Measurements from ENCODE around the gene RNF31. TPM values are rescaled to one million over a fixed set of nuclear protein-coding genes. Genes with fewer than 3 reads are reported as not detected.
A peak's percentile ranks its signal among the peaks of the same experiment; 100 is the strongest.

The RNF31 gene
- polyA plus RNA-seq, 3 donors = 36.9 to 49.6 (median 39.3) TPM

DNA sequence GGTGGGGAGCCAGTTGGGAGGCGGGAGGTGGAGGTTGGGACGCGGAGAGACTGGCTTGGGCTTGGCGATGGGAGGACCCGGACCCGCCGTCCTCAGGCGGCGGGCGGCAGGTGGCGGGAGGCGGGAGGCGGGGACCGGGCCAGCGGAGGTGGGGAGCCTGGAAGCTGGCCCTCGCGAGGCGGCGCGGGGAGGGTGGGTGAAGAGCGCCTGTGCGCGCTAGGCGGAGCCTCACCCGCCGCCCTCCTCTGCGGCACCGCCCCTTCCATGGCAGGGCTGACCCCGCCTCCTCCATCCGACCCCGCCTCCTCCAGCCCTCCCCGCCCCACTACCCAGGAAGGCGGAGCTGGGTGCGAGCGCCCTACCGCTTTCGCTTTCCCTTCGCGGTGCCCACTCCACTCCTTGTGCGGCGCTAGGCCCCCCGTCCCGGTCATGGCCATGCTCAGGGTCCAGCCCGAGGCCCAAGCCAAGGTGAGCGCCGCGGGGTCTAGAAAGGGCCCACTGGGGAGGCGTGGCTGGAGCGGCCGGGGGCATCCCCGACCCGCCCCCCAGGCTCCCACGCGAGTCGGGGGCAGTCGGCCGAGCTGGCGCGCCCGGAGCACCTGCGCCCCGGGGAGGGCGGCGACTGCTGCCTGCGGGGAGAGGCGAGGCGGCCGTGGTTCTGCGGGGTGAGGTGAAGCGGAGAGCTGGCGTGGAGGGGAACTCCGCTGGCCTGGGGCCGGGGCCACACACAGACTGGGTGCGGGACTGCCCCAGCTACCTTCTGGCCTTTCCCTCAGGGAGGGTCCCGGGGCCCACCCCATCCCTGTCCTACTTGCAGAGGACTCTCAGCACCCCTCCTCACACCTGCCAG is 11.2 kb upstream of the RNF31 start, which contains the start of gene PSME1:
Gene PSME1, plus strand, starts transcription at position 361 of the 850 bp plus-strand sequence. Its CDS starts 69 bp downstream, at position 430.
- H3K27ac ChIP-seq (ENCODE audit: low read depth, low read length) = no peak within 1 kb of the TSS
- WGBS, 3 donors = 0 to 1% (median 1%) methylated on average over 41 to 75 of the region's 75 CpGs

DNA sequence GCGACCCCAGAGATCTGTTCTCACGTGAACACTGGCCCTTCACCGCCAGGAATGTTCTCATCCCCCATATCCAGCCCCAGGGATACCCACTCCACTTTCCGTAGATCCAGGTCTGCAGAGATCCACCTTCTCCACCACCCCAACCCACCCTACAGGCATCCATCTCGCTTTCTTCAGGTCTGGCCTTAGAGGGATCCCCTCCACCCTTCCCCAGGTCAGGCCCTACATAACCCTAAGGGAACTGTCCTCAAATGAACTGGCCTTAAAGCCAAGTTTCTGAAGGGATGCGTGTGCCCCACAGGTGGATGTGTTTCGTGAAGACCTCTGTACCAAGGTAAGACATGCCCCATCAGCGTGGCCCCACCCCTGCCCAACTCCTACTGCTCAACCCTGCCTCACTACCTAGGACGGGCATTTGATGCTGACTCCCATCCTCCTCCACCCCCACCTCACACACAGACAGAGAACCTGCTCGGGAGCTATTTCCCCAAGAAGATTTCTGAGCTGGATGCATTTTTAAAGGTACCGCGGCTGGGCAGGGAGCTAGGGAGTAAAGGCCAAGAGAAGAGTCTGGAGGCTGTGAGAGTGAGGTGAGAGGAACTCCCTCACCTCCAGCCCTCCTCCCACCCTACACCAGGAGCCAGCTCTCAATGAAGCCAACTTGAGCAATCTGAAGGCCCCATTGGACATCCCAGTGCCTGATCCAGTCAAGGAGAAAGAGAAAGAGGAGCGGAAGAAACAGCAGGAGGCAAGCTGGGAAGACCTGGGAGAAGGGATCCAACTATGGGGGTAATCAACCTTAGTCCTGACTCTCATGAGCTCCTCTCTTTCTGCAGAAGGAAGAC is 10.4 kb upstream of the RNF31 start:
- WGBS, 3 donors = 23 to 36% (median 35%) methylated on average over 13 of the region's 13 CpGs

DNA sequence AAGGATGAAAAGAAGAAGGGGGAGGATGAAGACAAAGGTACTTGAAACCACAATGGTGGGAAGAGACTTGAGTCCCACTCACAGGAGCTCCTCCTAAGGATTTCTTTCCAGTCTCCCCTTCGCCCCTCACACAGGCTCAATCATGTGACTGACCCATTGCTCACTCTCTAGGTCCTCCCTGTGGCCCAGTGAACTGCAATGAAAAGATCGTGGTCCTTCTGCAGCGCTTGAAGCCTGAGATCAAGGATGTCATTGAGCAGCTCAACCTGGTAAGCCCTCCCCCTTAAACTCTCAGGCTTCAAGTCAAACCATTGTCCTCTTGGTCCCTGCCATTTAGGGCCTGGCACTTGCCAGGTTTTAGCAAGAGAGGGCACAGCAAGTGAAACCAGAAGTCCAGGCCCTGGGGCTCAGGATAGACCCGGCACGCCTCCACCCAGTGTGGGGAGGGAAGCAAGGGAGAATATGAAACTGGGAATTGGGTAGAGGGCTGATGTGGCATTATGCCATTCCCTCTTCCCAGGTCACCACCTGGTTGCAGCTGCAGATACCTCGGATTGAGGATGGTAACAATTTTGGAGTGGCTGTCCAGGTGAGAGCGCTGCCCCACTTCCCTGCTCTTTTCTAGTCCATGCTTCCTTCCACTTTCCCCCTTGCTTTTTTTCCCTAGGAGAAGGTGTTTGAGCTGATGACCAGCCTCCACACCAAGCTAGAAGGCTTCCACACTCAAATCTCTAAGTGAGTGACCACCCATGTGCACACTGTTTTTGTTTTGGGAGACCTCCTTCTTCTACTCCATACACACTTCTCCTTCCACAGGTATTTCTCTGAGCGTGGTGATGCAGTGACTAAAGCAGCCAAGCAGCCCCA is 9.5 kb upstream of the RNF31 start:
- 87 to 93% (median 88%) methylated on average over 8 of the region's 8 CpGs for WGBS, 3 donors
- no peak overlapping the region for H3K27ac ChIP-seq (ENCODE audit: low read depth, low read length)

More for the DNA sequence above, 10.4 kb upstream of the RNF31 start:
- H3K27ac ChIP-seq (ENCODE audit: low read depth, low read length) = no peak overlapping the region

DNA sequence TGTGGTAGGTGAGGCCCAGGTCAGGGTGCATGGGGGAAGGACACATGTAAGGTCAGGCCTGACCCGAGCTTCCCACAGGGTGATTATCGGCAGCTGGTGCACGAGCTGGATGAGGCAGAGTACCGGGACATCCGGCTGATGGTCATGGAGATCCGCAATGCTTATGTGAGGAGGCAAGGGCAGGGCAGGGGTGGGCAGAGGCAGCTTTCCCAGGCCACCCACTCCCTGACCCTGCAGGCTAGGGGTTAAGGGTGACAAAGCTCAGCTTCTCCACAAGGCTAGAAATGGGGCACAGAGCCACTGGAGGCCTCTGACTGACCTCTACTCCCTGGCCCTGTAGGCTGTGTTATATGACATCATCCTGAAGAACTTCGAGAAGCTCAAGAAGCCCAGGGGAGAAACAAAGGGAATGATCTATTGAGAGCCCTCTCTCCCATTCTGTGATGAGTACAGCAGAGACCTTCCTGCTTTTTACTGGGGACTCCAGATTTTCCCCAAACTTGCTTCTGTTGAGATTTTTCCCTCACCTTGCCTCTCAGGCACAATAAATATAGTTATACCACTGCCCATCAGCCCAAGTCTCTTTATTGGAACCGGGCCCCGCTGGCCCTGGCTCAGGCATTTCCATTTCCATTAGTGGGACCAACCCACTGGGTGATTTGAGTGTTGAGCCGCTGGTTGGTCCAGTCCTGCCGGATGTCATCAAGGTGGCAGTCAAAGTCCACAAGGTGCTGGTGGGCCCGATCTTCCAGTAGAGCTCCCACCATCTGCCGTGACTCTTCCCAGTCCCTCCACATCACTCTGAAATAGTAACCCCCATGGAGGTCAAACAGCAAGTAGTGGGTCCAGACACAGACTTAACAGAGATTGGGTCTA is 8.7 kb upstream of the RNF31 start:
- H3K27ac ChIP-seq (ENCODE audit: low read depth, low read length) = no peak overlapping the region
- 73 to 85% (median 76%) methylated on average over 13 of the region's 13 CpGs for WGBS, 3 donors

GRCh38 chr14:24139272-24139934 is 7.9 kb upstream of the RNF31 start:
- H3K27ac ChIP-seq (ENCODE audit: low read depth, low read length) = no peak overlapping the region

DNA sequence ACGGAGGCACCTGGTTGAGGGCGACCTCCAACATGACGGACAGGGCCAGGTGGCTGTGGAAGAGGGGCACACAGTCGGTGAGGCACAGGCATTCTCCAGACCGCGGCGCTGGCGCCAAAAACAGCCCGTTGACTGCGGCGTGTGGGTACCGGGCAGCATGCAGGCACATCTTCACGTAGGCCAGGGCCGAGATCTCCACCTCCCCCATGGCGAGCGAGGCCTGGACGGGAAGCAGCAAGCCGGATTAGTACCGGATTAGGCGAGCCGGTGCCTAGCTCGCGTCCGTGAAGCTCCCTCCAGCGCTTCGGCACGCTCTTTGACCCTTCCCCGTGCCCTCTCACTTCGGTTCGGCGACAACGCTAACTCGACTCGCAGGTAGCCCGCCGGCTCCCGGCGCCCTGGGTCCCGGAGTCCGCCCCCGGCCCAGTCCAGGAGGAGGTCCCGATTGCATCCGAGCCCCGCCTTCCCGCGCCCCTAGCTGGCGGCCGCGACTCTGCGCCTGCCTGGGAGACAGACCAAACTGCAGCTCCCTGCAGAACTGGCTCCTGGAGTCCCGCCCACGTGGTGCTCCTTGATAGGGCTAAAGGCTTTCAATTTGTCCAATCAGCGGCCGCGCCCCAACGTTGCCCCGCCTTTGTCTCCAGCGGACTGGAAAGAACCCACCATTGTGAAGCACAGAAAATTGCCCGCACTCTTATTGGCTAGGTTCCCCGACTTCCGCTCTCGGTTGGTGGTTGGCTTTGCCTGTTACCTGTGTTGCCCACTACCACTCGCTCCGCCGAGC is 6.0 kb upstream of the RNF31 start, which contains the start of gene EMC9:
Gene EMC9, minus strand, starts transcription at position 495 of the 784 bp plus-strand sequence. Its CDS starts 287 bp downstream, at position 208.
- peak within 1 kb of the TSS; percentile 61 for H3K27ac ChIP-seq (ENCODE audit: low read depth, low read length)
- 0 to 1% (median 0%) methylated on average over 61 to 65 of the region's 65 CpGs for WGBS, 3 donors

More at GRCh38 chr14:24139272-24139934, 7.9 kb upstream of the RNF31 start:
- 66 to 93% (median 89%) methylated on average over 9 of the region's 9 CpGs for WGBS, 3 donors

GRCh38 chr14:24143511-24143910 is 3.8 kb upstream of the RNF31 start:
- 76 to 87% (median 80%) methylated on average over 2 of the region's 2 CpGs for WGBS, 3 donors
- no peak overlapping the region for H3K27ac ChIP-seq (ENCODE audit: low read depth, low read length)

DNA sequence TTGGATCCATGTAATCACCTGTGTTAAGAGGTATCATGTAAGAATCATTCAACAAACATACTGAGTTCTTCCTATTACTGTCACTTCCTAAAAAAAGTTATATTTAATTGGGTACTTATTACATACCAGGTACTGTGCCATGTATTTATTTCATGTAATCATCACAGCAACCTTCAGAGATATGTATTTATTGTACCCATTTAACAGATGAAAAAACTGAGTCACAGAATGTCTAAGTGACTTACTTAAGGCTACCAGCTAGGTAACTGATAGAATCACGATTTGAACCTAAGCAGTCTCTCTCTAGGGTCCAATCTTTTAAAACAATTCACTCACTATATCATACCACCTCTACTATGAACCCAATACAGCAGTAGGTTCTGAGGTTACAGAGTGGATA is 2.8 kb upstream of the RNF31 start:
- WGBS, 3 donors = 90 to 93% (median 91%) methylated on average over 1 of the region's 1 CpG
- no peak overlapping the region for H3K27ac ChIP-seq (ENCODE audit: low read depth, low read length)

DNA sequence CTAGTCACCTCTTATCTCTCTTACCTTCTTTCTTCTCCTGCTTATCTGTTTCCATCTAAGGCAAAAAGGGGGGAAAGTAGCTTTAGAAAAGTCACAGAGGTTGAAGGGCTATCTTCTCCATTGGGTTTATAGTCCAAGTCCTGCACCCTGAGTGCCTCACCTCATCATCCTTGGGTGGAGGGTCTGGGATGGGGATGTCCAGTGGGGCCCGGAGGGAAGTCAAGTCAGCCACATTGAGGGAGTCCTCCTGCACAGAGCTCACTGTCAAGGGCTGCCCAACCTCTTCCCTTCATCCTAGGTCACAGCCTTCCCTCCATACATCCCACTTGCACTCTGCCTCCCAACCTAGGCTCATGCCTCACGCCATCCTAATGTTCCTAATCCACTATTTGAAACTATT is 2.1 kb upstream of the RNF31 start:
- no peak overlapping the region for H3K27ac ChIP-seq (ENCODE audit: low read depth, low read length)
- 83 to 97% (median 92%) methylated on average over 2 of the region's 2 CpGs for WGBS, 3 donors

DNA sequence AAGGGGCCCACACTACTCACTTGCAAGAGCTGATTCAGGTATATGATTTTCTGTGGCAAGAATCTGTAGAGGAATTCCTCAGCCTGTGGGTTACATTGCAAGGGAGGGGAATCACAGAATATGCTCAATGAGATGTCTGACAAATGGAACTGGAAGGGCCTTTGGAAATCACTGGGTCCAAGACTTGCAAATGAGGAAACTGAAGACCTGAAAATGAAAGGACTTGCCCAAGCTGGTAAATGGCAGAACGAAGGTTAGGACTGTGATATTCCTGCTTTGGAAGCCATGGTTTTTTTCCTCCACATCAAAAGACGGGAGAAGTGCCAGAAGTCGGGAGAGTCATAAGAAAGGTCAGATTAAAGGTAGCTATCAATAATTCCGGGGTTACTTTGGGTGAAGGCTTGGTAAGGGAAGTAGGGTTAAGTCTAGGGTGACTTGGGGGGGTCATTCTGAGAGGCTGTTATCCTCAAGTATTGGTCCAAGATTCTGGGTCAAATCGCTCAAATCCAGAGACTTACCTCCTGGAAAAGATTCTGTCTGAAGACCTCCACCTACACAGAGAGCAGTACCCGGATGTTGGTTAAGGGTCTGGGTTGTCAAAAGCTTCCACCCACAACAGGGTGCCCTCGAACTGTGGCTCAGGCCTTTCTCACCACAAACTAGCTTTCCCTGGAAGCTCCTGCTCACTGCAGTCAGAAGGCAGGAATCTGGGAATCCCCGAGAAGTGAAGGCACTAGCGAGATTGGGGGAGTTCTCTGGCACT is 1.4 kb upstream of the RNF31 start:
- peak overlapping the region; percentile 51 for H3K27ac ChIP-seq (ENCODE audit: low read depth, low read length)
- WGBS, 3 donors = 5 to 15% (median 12%) methylated on average over 9 of the region's 9 CpGs

DNA sequence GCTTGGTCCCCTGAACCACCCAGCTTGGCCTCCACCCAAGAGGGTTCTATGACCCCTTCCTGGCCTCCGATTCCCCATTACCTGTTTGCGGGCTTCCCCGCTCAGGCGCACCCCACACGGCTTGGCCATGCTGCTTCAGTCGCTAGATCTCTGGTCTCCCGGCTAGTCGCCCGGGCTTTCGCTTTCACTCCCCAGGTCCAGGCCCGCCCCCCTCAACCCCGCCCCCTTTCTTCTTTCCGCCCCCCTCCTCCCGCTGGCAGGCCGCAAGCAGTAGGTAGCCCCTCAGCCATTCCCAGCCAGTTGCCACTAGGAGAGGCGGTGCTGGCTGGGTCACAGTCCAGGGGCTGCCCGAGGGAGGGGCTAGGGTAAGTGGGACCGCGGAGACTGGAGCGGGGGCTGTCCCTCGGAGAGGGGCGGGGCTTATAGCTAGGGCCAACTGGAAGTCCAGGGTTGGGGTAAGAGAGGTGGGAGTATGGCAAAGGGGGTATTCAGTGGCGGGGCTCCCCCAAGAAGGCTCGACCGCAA is 783 bp upstream of the RNF31 start, which contains the start of gene PSME2:
Gene PSME2, minus strand, starts transcription at position 158 of the 525 bp plus-strand sequence. Its CDS starts 29 bp downstream, at position 129.
- H3K27ac ChIP-seq (ENCODE audit: low read depth, low read length) = peak within 1 kb of the TSS; percentile 51
- 0 to 1% (median 1%) methylated on average over 25 of the region's 25 CpGs for WGBS, 3 donors

GRCh38 chr14:24147761-24148428 is 597 bp downstream of the RNF31 start:
- WGBS, 3 donors = 4 to 10% (median 5%) methylated on average over 29 of the region's 29 CpGs
- no peak overlapping the region for H3K27ac ChIP-seq (ENCODE audit: low read depth, low read length)

GRCh38 chr14:24149302-24149969 is 2.1 kb downstream of the RNF31 start:
- WGBS, 3 donors = 92 to 97% (median 94%) methylated on average over 3 of the region's 3 CpGs
- H3K27ac ChIP-seq (ENCODE audit: low read depth, low read length) = no peak overlapping the region

- no peak overlapping the region for H3K27ac ChIP-seq (ENCODE audit: low read depth, low read length)
- WGBS, 3 donors = 89 to 91% (median 90%) methylated on average over 9 of the region's 9 CpGs
These were observed 2.8 kb downstream of the RNF31 start for GRCh38 chr14:24150061-24150460.
